ENCODE results near the gene EPB41. TPM values are rescaled to one million over a fixed set of nuclear protein-coding genes. Genes with fewer than 3 reads are reported as not detected.

Gene EPB41
- total and polyA plus RNA-seq, 2 of the 8 experiments (the other 6 are each of a cell fraction or from before 2014, with no cell fraction given), result 36.7 to 109 TPM

DNA sequence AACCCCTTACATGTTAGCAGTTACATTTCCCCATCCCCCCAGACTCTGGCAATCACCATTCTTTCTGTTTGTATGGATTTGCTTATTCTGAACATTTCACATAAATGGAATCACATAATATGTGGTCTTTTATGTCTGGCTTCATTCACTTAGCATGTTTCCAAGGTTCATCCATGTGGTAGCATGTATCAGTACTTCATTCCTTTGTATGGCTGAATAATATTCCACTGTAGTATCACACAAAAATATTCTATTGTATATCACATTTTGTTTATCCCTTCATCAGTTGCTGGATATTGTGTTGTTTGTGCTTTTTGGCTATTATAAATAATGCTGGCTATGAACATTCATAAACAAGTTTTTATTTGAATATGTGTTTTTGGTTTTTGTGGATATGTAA, 22.2 kb downstream of the EPB41 start:
- no peak overlapping the region for H2BK5ac ChIP-seq (ENCODE audit: low read depth, low read length)

More for the DNA sequence above, 22.2 kb downstream of the EPB41 start:
- CTCF ChIA-PET (ENCODE audit: partially characterized antibody), result no interaction called here
- FAIRE-seq (no peak), DNase-seq (ENCODE audit: low read depth in 1 of 2, low spot score in 2 of 2) (no peak)
- no peak overlapping the region for H3K23ac ChIP-seq (ENCODE audit: insufficient read length)
- no peak overlapping the region for H3K9ac ChIP-seq (replicated peaks in 1 of 4; ENCODE audit: extremely low read depth in 1 of 4, low read depth in 3 of 4, low read length in 3 of 4)
- no peaks in the 10 kb centered on the region for H3K23me2 ChIP-seq (ENCODE audit: low read depth, low read length)
- POLR2A ChIA-PET (ENCODE audit: partially characterized antibody), result no interaction called here
- no peak overlapping the region for H3K4ac ChIP-seq (replicated peaks; ENCODE audit: insufficient read length, low read depth, low read length)
- H3K36me3 ChIP-seq (ENCODE audit: control insufficient read depth in 2 of 4, insufficient read depth in 4 of 4, low read length in 3 of 4), result no peaks in the 10 kb centered on the region
- H4K5ac ChIP-seq (ENCODE audit: insufficient read length, low read depth, low read length), result no peak overlapping the region
- H3K18ac ChIP-seq (ENCODE audit: extremely low read depth, low read length), result no peak overlapping the region
- H3K27me3 ChIP-seq (replicated peaks in 1 of 4; ENCODE audit: control insufficient read depth in 3 of 4, extremely low read depth in 1 of 4, insufficient read depth in 3 of 4, low read length in 3 of 4), result no peaks in the 10 kb centered on the region
- no peak overlapping the region for H2BK12ac ChIP-seq (ENCODE audit: low read depth, low read length)
- H2BK15ac ChIP-seq (ENCODE audit: low read length), result no peak overlapping the region
- H3K9me3 ChIP-seq (ENCODE audit: insufficient read depth in 2 of 2, low read depth in 1 of 2, low read length in 1 of 2), result no peaks in the 10 kb centered on the region
- TF ChIP-seq SP2 (IDR thresholded peaks at IDR 0.05; ENCODE audit: low read length) (no peak), JUND (IDR thresholded peaks at IDR 0.05; ENCODE audit: low read length) (no peak), MAFK (IDR thresholded peaks at IDR 0.05; ENCODE audit: low read depth, low read length) (no peak), CTBP2 (IDR thresholded peaks at IDR 0.05; ENCODE audit: borderline replicate concordance, insufficient read depth, insufficient read length, low read length) (no peak), RXRA (IDR thresholded peaks at IDR 0.05; ENCODE audit: insufficient read depth, low read depth, low read length) (no peak), CBX5 (IDR thresholded peaks at IDR 0.05; ENCODE audit: low read depth, low read length) (no peak), TAF1 (IDR thresholded peaks at IDR 0.05; ENCODE audit: low read depth, low read length) (no peak), RNF2 (IDR thresholded peaks at IDR 0.05; ENCODE audit: borderline replicate concordance, low read depth, low read length, missing control alignments, poor library complexity, severe bottlenecking) (no peak)
- H3K4me3 ChIP-seq (ENCODE audit: extremely low read depth in 1 of 4, insufficient read depth in 2 of 4, low read depth in 3 of 4, low read length in 4 of 4), result no peak overlapping the region
- H2AFZ ChIP-seq (ENCODE audit: low read length), result no peak overlapping the region
- no peak overlapping the region for H2BK20ac ChIP-seq (ENCODE audit: low read length)
- H3K79me2 ChIP-seq (ENCODE audit: control insufficient read depth in 1 of 2, insufficient read depth in 2 of 2, low read length in 2 of 2), result peaks cover 0 to 85% of the 10 kb centered on the region in 2 experiments; a peak in 2 of 4 replicates
- H3K14ac ChIP-seq (ENCODE audit: insufficient read length), result no peak overlapping the region
- H4K20me1 ChIP-seq (replicated peaks in 1 of 2; ENCODE audit: control insufficient read depth in 1 of 2, insufficient read depth in 2 of 2, low read length in 2 of 2), result peaks cover 2 to 8% of the 10 kb centered on the region in 2 experiments
- no peak overlapping the region for H3K56ac ChIP-seq (replicated peaks; ENCODE audit: insufficient read length, low read depth, low read length)
- no peak overlapping the region for H2BK120ac ChIP-seq (replicated peaks; ENCODE audit: low read depth, low read length)
- no peak overlapping the region for H3K27ac ChIP-seq (ENCODE audit: low read depth, low read length)
- H4K91ac ChIP-seq (replicated peaks; ENCODE audit: insufficient read length, low read length), result no peak overlapping the region
- peaks cover 4% of the 10 kb centered on the region for H3K79me1 ChIP-seq (ENCODE audit: low read depth, low read length)
- no peak overlapping the region for H4K8ac ChIP-seq (ENCODE audit: extremely low read depth, insufficient read depth, low read length)
- no peak overlapping the region for H2AK5ac ChIP-seq (ENCODE audit: low read depth, low read length)
- H3K4me1 ChIP-seq (replicated peaks in 1 of 4; ENCODE audit: control insufficient read depth in 3 of 4, insufficient read depth in 4 of 4, low read length in 3 of 4), result no peaks in the 10 kb centered on the region
- no peak overlapping the region for H3K4me2 ChIP-seq (ENCODE audit: insufficient read depth in 1 of 2, low read depth in 2 of 2, low read length in 2 of 2)
